ENCODE data around the gene SFXN2. TPM values are rescaled to one million over a fixed set of nuclear protein-coding genes. Genes with fewer than 3 reads are reported as not detected.
A peak's percentile ranks its signal among the peaks of the same experiment; 100 is the strongest.
"Not testable (repeated sequence)": the region's sequence is repeated elsewhere in the genome, so short reads cannot be mapped to it uniquely, and the experiment has no call there.

The SFXN2 gene
- total RNA-seq, 1 donor from 2014 or later: 2.7 TPM

GRCh38 chr10:102716900-102717565 lies 2.6 kb downstream of the SFXN2 start:
- DNase-seq (ENCODE audit: extremely low read depth, low read depth, low spot score): not testable (repeated sequence)

- DNase-seq (ENCODE audit: extremely low read depth, low read depth, low spot score): no peak
These were observed 3.8 kb downstream of the SFXN2 start for GRCh38 chr10:102718220-102718619.

- DNase-seq (ENCODE audit: extremely low read depth, low read depth, low spot score): no peak
These were observed 5.9 kb downstream of the SFXN2 start for GRCh38 chr10:102720337-102720736.

- no peak for DNase-seq (ENCODE audit: extremely low read depth, low read depth, low spot score)
These were observed 6.4 kb downstream of the SFXN2 start for GRCh38 chr10:102720775-102721301.

- DNase-seq (ENCODE audit: extremely low read depth, low read depth, low spot score): no peak
These were observed 7.5 kb downstream of the SFXN2 start for GRCh38 chr10:102721954-102722353.

DNA sequence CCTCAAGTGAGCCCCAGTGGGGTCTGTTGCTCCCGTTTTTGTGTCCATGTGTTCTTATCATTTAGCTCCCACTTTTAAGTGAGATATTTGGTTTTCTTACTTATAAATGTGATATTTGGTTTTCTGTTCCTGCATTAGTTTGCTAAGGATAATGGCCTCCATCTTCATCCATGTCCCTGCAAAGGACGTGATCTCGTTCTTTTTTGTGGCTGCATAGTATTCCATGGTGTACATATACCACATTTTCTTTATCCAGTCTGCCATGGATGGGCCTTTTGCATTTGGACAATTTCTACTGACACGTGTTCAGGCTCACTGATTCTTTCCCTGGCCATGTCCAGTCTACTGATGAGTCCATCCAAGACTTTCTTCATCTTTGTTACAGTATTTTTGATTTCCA lies 9.6 kb downstream of the SFXN2 start:
- DNase-seq (ENCODE audit: extremely low read depth, low read depth, low spot score): no peak

DNA sequence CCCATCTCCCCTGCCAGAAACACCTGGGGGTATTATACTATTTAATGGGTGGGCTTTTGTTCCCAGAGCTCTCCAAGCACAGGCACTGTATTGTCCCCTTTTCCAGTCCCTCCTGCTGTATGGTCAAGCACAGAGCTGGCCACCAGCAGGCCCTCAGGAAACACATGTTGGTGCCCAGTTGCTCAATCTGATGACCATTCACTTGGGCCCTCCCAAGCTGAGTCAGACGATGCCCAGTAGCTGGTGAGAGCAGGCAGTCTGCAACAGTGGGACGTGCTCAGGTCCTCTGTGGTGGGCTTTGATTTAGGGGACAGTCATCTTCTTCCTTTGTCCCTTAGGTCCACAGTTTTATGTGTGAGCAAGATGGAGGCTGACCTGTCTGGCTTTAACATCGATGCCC lies 11.8 kb downstream of the SFXN2 start:
- DNase-seq (ENCODE audit: extremely low read depth, low read depth, low spot score): no peak

DNA sequence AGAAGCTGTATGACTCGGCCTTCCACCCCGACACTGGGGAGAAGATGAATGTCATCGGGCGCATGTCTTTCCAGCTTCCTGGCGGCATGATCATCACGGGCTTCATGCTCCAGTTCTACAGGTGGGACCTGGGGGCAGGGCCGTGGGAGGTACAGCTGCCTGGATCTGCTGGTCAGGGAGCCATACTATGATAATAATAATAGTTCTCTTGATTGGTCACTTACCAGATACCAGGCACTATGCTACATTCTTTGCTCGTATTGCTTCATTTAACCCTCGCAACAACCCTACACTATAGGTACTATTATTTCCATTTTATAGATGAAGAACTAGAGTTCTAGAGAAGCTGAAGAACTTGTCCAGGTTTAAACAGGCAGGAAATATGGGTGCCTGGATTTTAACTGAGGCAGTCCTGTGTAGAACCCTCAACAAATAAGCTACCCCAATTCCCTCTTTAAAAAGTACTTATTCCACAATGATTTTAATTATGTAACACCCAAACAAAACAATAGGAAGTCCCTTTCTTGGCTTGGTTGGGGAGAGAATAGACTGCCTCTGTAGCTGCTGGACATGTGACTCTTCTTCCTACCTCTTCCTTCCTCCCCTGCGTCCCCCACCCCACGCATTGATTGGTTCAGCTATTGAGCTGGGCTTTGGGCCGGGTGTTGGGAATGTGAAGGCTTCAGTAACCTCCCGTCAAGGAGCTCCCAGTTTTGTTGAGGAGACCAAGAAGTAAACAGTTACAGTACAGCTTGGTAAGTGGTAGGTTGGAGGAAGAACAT lies 12.8 kb downstream of the SFXN2 start:
- DNase-seq (ENCODE audit: extremely low read depth, low read depth, low spot score): no peak

DNA sequence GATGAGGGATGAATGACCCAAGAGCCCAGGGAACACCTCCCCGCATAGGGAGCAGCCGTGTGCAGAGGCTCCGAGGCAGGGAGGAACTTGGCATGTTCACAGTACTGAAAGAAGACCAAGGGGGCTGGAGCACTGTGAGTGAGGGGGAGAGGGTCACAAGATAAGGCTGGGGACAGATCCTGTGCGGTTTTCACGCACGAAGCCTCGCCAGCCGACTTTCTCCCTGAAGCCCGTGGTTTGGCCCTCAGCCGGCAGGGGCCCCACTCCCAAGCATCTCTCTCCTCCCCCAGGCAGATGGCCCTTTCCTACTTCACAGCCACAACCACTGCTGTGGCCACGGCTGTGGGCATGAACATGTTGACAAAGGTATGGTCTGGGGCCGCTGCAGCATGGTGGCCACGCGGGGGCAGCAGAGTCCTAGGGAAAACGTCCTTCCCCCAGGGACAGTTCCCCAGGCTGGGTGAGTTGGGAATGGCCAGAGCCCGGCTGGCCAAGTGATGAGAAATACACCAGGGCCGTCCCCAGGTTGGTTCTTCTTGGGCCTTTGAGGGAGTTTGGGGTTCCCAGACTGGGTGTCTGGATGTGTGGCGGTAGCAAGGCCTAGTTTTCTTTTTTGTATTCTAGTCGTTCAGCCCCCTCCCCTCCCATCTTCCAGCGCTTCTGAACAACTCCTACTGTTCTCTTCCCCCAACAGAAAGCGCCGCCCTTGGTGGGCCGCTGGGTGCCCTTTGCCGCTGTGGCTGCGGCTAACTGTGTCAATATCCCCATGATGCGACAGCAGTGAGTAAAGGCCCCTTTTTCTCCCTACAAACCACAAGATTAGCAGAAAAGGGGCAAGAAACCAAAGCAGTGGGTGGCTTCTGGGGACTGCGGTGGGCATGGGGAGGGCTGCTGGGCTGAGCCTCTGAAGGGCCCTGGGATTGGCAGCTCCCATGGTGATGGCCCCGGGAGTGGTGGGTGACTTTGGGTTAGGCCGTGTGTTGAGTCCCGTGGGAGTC lies 14.9 kb downstream of the SFXN2 start:
- no peak for DNase-seq (ENCODE audit: extremely low read depth, low read depth, low spot score)

DNA sequence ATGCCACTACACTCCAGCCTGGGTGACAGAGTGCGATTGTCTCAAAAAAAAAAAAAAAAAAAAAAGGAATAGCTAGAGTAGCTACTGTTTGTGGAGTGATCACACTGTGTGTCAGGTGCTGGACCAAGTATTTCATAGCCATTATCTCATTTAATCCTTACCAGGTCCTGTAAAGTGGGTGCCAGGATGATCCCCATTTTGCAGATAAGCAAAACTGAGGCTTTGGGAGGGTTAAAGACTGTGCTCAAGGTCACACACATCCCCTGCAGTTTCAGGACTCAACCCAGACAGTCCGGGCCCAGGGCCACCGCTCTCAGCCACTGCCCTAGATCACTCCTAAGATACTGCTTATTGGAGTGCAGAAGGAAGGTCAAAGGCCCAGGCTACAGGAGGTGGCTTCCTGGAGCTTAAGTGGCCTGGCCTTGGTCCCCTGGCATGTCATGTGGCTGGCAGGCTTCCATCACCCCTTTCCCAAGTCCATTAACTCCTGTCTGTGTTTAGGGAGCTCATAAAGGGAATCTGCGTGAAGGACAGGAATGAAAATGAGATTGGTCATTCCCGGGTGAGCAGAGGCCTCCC lies 16.9 kb downstream of the SFXN2 start:
- DNase-seq (ENCODE audit: extremely low read depth, low read depth, low spot score): no peak

DNA sequence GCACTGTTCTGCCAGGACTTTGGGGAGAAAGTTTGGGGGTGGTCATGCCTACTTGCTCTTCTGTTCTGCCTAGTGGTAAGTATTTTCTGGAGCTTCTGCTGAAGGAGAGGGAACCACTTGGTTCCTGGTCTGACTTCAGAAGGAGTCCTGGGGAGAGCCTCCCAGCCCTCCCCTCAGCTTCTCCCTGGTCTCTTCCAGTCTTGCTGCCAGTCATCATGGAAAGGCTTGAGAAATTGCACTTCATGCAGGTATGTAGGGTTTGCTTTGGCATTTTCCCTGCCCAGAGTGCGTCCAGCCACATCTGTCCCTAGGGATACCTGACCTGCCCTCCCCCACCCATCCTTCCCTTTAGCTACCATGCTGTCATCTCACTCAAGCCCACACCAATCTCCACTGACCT lies 18.2 kb downstream of the SFXN2 start:
- no peak for DNase-seq (ENCODE audit: extremely low read depth, low read depth, low spot score)

DNA sequence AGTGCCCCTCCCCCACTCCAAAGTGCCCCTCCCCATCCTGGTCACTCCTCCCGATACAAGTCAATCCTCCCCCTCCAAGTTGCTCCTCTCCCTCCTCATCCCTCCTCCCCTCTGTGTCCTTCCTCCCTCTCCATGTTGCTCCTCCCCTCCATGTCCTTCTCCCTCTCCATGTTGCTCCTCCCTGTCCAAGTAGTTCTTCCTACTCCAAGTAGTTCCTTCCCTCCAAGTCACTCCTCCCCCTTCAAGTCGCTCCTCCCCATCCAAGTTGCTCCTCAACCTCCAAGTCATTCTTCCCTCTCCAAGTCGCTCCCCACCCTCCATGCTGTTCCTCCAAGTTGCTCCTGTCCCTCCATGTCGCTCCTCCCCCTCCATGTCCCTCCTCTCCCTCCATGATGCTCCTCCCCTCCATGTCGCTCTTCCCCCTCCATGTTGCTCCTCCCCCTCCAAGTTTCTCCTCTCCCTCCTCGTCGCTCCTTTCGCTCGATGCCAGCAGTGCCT lies 20.7 kb downstream of the SFXN2 start:
- no peak for DNase-seq (ENCODE audit: extremely low read depth, low read depth, low spot score)

DNA sequence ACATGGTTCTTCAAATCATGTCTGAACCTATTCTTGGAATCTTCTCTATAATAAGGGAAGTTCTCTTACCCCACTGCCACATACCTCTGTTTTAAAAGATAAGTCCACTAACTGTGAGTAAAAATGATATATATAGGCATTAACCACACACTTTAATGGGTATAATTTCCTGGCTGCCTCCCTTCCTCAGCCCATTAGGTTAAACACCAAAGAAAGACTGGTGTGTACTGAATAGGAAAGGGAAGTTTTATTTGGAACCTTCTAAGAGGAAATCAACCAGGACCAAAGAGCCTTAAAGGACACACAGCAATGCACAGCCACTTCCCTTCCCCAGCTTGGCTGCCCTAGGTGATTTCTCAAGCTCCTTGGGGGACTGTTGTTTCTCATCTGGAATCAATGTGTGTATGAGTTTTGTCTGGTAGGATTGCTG lies 24.3 kb downstream of the SFXN2 start:
- DNase-seq (ENCODE audit: extremely low read depth, low read depth, low spot score): no peak

- DNase-seq (ENCODE audit: extremely low read depth, low read depth, low spot score): no peak
These were observed 25.8 kb downstream of the SFXN2 start for GRCh38 chr10:102740229-102740628.

GRCh38 chr10:102741726-102742237 lies 27.3 kb downstream of the SFXN2 start:
- DNase-seq (ENCODE audit: extremely low read depth, low read depth, low spot score): no peak

DNA sequence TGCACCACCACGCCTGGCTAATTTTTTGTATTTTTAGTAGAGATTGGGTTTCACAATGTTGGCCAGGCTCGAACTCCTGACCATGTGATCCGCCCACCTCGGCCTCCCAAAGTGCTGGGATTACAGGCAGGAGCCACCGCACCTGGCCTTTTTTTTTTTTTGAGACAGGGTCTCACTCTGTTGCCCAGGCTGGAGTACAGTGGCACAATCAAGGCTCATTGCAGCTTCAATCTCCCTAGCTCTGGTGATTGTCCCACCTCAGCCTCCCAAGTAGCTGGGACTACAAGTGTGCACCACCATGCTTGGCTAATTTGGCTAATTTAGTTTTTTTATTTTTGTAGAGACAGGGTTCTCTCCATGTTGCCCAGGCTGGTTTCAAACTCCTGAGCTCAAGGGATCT lies 27.9 kb downstream of the SFXN2 start:
- not testable (repeated sequence) for DNase-seq (ENCODE audit: extremely low read depth, low read depth, low spot score)

DNA sequence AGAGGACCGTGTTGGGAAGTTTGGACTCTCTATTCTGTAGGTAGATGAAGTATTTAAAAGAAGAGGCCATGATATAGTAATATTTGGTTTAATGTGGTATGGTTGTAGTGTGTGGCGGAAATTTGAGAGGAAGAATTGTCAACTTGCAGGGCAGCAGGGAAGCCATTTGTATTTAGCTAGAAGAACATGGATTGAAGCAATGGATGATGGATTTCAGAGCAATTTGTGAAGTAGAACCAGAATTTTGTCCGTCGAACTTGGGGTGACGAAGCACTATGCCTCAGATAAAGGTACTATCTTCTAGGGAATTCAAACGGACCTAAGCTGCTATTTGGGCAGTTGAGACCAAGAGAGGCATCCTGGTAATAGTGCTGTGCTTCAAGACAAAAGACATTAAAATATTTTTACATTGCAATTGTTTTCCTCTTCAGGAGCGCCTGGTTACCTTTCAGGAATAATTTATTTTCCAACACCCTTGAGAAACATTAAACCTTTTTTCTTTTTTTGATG lies 28.7 kb downstream of the SFXN2 start:
- no peak for DNase-seq (ENCODE audit: extremely low read depth, low read depth, low spot score)

DNA sequence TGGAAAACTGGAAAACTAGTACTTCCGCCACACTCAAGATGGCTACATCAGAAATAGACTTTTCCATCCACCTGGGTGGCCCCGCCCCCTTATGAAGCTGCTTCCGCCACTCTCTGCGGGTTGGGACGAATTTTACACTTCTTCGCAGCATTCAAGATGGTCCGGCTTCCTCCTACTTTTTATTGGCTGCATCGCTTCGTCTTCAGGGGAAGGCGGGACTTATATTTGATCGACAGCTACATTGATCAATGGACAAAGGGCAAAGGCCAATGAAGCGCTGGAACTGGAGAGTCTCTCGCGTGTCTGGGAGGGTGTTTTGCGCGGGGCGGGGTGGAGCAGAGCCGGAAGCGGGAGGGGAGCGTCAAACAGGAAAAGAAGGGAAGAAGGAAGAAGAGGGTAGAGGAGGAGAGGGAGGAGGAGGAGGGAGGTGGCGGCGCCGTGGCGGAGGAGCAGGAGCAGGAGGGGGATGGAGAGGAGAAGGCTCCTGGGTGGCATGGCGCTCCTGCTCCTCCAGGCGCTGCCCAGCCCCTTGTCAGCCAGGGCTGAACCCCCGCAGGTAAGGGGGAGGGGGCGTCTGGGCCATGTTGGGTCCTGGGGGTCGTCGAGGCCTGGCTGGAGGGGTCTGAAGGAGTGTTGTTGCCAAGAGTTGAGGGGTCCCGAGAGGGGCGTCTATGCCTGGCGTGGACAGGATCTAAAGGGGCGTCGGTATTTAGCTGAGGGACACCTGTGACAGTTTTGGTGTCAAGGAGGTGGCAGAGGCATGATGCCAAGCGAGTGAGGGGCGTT lies 29.3 kb downstream of the SFXN2 start, which contains the start of gene WBP1L:
TSS of gene WBP1L (plus strand) at position 361 of the 786 bp plus-strand sequence. CDS start at position 467, 106 bp downstream.
- DNase-seq (ENCODE audit: extremely low read depth, low read depth, low spot score): peak; percentile 96
